Activated CD4-positive, alpha-beta T cell treated with anti-CD3 and anti-CD28 coated beads, Interleukin-2, Interleukin-4, amounts not matched to agents 100 ng/mL and 50 ng/mL, durations not matched to agents 16 hours and 8 hours (primary cell): Measurements from ENCODE around the gene EPB41.
"Not testable (repeated sequence)": the region's sequence is repeated elsewhere in the genome, so short reads cannot be mapped to it uniquely, and the experiment has no call there.

Experiments used
- DNase-seq: peaks from one replicate; pipeline ENCODE4 v3.0.0-alpha.2; 2020; ENCODE audit warnings: low spot score

Gene EPB41

DNA sequence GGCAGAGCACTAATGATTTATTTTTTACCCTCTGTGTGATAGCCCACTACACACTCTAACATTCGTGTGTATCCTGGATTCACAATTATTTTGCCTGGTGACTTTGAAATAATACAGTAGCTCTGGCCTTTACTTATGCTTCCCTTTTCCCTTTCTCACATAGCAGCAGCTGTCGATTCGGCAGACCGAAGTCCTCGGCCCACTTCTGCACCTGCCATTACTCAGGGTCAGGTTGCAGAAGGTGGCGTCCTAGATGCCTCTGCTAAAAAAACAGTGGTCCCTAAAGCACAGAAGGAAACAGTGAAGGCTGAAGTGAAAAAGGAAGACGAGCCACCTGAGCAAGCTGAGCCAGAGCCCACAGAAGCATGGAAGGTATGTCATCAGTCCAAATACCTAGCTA lies 138.6 kb downstream of the EPB41 start:
- no peak for DNase-seq

DNA sequence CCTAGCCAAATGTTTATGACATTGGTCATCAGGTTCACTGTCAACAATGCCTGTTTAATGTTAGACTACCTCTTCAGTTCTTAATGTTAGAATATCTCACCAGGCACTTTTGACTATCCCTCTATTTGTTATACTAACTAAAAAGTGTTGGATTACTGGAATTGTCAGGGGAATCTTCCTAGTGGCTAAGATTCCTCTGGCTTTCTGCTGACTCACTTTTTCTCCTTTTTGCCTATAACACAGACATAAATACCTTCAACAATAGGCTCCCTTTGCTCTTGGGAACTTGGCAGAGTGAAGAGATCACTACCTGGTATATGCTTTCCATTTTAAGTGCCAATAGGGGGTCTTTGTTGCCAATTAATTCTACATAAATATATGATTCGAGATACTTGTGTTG lies 140.8 kb downstream of the EPB41 start:
- no peak for DNase-seq

DNA sequence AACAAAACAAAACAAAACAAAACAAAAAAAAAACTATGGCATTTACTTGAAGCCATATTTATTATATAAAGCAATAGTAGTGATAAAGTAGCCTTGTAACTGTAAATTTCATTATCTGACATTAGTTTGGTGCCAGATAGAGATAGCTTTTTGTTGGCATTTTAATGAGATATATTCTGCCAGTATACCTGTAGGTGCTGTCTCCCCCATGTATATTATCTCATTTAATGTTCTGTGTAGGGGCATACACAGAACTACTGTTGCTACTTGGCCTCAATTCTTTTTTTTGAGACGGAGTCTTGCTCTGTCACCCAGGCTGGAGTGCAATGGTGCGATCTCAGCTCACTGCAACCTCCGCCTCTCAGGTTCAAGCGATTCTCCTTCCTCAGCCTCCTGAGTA lies 141.9 kb downstream of the EPB41 start:
- DNase-seq, result no peak

- DNase-seq, result no peak
Measured at GRCh38 chr1:29057700-29058099, 143.3 kb downstream of the EPB41 start.

DNA sequence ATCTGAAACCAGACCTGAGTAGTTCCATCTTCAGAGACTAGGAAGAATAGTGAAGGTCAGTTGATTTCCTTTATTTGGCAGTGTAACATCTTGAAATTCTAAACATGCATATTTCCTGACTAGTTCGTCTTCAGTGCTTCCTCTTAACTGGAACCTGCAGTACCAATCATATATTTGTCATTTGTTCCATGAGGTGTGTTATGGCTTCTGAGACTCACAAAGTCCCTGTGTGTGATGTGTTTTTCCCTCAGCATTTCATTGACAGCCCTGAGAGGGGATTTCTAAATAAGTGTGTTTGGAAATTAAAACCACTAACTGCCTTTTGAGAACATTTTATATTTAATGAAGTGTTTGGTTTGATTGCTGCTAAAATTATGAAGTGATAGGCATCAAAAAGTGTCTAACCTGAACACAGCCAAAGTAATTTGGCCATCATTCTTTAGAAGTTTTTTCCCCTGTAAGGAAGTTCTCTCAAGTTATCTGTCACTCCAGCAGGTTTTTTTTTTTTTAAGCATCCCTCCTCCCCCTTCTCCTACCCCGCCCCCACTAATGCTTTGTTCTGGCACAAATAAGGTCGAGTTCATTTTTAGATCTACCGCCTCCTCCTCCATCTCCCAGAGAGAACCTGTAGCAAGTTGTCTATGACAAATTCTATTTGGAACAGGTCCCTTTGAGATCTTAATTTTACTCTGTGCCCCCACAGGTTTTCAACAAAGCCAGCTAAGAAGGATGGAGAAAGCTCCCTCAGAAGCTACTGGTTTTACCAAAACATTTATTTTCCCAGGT lies 148.0 kb downstream of the EPB41 start:
- DNase-seq, result peak; percentile 31

DNA sequence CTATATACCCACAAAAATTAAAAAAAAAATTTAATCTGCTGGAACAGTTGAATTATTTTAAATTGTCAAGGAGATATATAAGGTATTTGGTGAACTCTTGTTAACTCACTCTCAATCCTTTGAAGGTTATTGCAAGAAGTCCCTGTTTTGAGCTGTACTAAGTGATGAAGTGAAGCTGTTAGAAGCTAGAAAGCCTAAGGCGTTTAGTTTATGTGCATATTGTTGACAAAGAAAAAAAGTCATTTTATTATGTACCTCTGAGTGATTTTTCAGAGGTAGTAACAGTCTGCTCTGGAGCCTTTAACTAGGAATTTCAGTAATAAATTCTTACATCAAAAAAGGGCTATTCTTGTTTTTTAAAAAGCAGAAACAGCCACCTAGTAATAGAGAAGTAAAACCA lies 149.7 kb downstream of the EPB41 start:
- no peak for DNase-seq

GRCh38 chr1:29077155-29077554 lies 162.8 kb downstream of the EPB41 start:
- no peak for DNase-seq

- not testable (repeated sequence) for DNase-seq
Measured at GRCh38 chr1:29079916-29080629, 165.7 kb downstream of the EPB41 start.

GRCh38 chr1:29081201-29081600 lies 166.8 kb downstream of the EPB41 start:
- DNase-seq, result no peak

DNA sequence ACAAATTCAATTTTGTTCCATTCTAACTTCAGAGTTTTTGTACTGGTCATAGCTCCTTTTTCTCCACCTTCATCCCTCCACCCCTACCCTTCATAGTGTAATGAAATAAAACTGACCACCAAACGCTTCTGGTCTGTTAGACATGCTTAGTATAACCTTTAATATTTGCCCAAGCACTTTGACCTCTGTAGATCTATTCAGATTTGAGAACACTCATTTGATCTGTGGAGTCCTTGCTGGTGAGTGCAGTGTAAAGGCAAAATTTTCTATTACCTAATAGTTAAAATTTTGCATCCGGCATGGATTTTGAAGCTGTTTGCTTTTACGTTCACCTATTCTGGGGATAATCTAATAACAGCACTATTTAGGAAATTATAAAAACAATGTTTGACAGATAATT lies 168.2 kb downstream of the EPB41 start:
- no peak for DNase-seq

GRCh38 chr1:29083317-29084195 lies 169.2 kb downstream of the EPB41 start:
- DNase-seq, result no peak

GRCh38 chr1:29084196-29084521 lies 169.8 kb downstream of the EPB41 start:
- no peak for DNase-seq

DNA sequence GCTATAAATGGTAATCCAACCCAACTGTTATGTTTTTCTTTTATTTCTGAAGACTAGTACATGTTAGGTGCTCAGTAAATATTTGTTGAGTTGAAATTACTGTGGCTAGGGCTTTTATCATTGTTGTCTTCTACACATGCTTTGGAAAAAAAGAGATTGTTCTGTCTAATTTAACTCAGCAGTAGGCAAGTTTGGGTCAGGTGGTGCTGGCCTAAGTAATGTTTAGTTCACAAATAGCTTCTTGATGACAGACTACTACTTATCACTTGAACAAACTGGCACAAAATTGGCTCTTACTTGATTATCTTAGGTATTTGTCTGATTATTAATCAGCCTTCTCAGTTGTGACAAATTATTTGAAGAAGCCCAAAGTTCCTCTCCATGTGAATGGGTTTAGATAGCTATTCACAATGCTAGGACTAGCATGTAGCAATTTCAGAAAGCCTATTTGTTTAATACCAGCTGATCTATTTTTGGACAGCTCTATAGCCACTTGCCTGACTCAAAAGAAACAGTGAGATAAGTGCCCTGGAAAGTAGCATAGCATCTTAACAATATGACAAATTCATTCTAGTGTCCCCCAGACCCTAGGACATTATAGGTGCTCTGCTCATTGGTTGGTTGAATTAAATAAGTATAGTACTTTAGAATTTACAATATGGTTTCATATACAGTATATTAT lies 176.7 kb downstream of the EPB41 start:
- DNase-seq, result no peak

GRCh38 chr1:29092704-29093103 lies 178.3 kb downstream of the EPB41 start:
- not testable (repeated sequence) for DNase-seq

DNA sequence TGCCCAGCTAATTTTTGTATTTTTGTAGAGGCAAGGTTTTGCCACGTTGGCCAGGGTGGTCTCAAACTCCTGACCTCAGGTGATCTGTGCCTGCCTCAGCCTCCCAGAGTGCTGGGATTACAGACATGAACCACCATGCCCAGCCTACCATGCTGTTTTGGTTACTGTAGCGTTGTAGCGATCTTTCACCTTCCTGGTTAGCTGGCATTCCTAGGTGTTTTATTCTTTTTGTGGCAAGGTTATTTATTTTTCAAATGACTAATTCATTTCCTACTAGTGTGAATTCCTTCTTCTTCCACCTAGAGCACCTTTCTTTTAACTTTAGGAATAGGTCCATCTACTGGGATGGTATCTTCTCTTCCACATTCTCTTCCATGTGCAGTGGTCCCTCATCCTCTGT lies 180.1 kb downstream of the EPB41 start:
- DNase-seq, result no peak

GRCh38 chr1:29094954-29095353 lies 180.6 kb downstream of the EPB41 start:
- no peak for DNase-seq

DNA sequence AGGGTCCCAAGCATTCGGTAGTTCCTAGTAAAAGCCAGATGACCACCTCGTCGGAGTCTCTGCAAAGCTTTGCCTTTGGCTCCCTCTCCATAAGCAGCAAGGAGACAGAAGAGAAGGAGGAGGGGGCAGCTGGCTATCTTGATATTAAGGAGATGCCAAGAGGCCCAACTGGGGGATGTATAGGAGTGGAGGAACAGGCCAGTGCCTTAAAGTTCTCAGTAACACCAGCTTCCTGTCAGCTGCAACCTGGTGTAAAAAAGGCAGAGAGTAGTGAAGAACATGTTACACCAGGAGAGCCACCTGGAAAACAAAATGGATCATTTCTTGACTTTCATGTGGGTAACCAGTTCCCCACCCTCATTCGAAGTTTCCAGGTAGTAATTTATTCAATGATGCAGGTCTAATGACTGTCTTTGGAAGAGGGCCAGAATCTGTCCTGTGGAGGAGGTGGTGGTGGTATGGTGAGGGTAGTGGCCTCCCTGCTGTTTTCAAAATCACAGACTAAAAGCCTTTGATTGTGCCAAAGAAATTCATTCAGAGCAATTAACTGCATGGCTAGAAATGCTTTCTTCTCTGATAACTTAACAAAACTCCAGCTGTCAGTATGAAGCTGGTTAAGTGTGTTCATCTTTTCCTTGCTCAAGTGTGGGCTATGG lies 182.0 kb downstream of the EPB41 start:
- no peak for DNase-seq

DNA sequence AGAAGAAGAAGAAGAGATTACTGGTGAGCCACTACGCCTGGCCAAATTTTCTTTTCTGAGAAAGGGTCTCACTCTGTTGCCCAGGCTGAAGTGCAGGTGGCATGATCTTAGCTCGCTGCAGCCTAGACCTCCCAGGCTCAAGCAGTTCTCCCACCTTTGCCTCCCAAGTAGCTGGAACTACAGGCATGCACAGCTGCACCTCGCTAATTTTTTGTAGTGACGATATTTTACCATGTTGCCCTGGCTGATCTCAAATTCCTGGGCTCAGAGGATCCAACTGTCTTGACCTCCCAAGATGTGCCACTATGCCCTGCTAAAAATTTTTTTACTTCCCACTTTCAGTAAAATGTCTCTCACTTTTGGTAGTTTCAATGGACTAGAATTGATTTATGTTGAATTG lies 184.9 kb downstream of the EPB41 start:
- DNase-seq, result no peak

DNA sequence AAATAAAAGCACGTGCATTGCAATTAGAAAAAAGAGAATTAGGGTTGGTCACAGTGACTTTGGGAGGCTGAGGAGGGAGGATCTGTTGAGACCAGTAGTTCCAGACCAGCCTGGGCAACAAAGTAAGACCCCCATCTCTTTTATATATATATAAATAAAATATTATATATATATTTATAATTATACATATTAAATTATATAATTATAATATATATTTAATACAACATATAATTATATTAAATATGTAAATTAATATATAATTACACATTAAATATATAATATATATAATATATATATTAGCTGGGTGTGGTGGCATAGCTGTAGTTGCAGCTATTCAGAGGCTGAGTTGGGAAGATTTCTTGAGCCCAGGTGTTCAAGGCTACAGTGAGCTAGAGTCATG lies 186.1 kb downstream of the EPB41 start:
- DNase-seq, result no peak

- DNase-seq, result no peak
Measured at GRCh38 chr1:29105822-29106221, 191.5 kb downstream of the EPB41 start.

DNA sequence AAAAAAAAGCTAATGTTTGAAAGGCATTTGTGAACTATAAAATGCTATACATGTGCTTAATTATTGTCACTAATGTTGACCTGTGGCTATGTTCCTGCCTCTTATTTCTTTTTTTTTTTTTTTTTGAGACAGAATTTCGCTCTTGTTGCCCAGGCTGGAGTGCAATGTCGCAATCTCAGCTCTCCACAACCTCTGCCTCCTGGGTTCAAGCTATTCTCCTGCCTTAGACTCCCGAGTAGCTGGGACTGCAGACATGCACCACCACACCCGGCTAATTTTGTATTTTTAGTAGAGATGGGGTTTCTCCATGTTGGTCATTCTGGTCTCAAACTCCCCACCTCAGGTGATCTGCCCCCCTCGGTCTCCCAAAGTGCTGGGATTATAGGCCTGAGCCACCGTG lies 193.7 kb downstream of the EPB41 start:
- DNase-seq, result not testable (repeated sequence)
